HepG2 (cell line): ENCODE data around the gene TMEM125. TPM values are rescaled to one million over a fixed set of nuclear protein-coding genes. Genes with fewer than 3 reads are reported as not detected.

Source experiments
- ATAC-seq: fragments of 200-7000 bp; cut with Tn5 transposase; 3 replicates; pipeline ENCODE4 v1.9.1; 2020; ENCODE audit warnings: mild to moderate bottlenecking, moderate library complexity
- BruUV-seq: library from RNA; stranded (reverse); fragments of 400-500 nt; replicated peaks from 2 replicates; lab custom pipeline; 2021; lab: Mats Ljungman, UMichigan
- CTCF ChIA-PET: fragments of 300-600 bp; formaldehyde crosslinking; extraction: SDS; loops from one replicate; lab custom pipeline; 2021; ENCODE audit warnings: low total read pairs, inconsistent platforms, low intra/inter-chr PET ratio; lab: Yijun Ruan, JAX
- POLR2A ChIA-PET: fragments of 350-600 bp; sonication (Branson Sonifier 250); formaldehyde crosslinking; loops from one replicate; lab custom pipeline; 2020; ENCODE audit warnings: antibody characterized with exemption, inconsistent platforms; lab: Yijun Ruan, JAX
- DNase-seq: peaks from one replicate; pipeline ENCODE4 v3.0.0-alpha.2; 2015; ENCODE audit warnings: low spot score
- FAIRE-seq: peaks from 3 replicates; lab custom pipeline; 2011; peaks lifted over from hg19 to GRCh38; lab: Jason Lieb, UNC
- H2AFZ ChIP-seq: one replicate; pipeline ENCODE4 v1.6.1; 2011; ENCODE audit warnings: low read length, inconsistent platforms
- H3K27ac ChIP-seq: fragments of 300-600 bp; 3 replicates; pipeline ENCODE4 v1.8.0; 2011; ENCODE audit warnings: mixed run types, mild to moderate bottlenecking, mixed read lengths, low read length, inconsistent platforms; ENCODE audit not compliant: insufficient read depth; ENCODE audit errors: extremely low read length
- H3K27me3 ChIP-seq, 2 experiments: fragments of 200-600 bp in 1 of 2; 2 replicates in 1 of 2; 3 replicates in 1 of 2; pipeline versions ENCODE4 v1.6.0 to v1.8.0; 2011; ENCODE audit warnings: low read length in 2 of 2, mild to moderate bottlenecking in 2 of 2, moderate library complexity in 2 of 2, inconsistent platforms in 1 of 2; ENCODE audit not compliant: insufficient read depth in 2 of 2, control insufficient read depth in 1 of 2
- H3K36me3 ChIP-seq, 2 experiments: fragments of 200-600 bp in 1 of 2; replicated peaks in 1 of 2; 2 replicates in 1 of 2; 3 replicates in 1 of 2; pipeline versions ENCODE4 v1.5.1 to v1.8.0; 2011; ENCODE audit warnings: low read length in 2 of 2, inconsistent platforms in 1 of 2; ENCODE audit not compliant: insufficient read depth in 2 of 2, control insufficient read depth in 1 of 2
- H3K4me1 ChIP-seq: 2 replicates; pipeline ENCODE4 v1.5.1; 2012; ENCODE audit warnings: low read length, inconsistent platforms; ENCODE audit not compliant: insufficient read depth
- H3K4me2 ChIP-seq: 2 replicates; pipeline ENCODE4 v1.6.0; 2011; ENCODE audit warnings: low read depth, low read length, inconsistent platforms
- H3K4me3 ChIP-seq, 3 experiments: fragments of 200-600 bp in 1 of 3; sonication (generic), shearing (Covaris generic) in 1 of 3; replicated peaks in 1 of 3; 2 replicates each; pipeline ENCODE4 v1.5.1; 2011 to 2016; ENCODE audit warnings: low read length in 3 of 3, inconsistent platforms in 2 of 3, low read depth in 2 of 3, mild to moderate bottlenecking in 2 of 3, control low read depth in 1 of 3, mixed read lengths in 1 of 3; ENCODE audit not compliant: insufficient read depth in 1 of 3
- H3K79me2 ChIP-seq: one replicate; pipeline ENCODE4 v1.6.1; 2011; ENCODE audit warnings: low read length, inconsistent platforms; ENCODE audit not compliant: insufficient read depth
- H3K9ac ChIP-seq: 2 replicates; pipeline ENCODE4 v1.6.0; 2011; ENCODE audit warnings: mild to moderate bottlenecking, low read depth, low read length, inconsistent platforms; ENCODE audit not compliant: insufficient read depth
- H3K9me3 ChIP-seq: 2 replicates; pipeline ENCODE4 v1.5.1; 2012; ENCODE audit warnings: mild to moderate bottlenecking, low read length
- H4K20me1 ChIP-seq: 2 replicates; pipeline ENCODE4 v1.6.0; 2011; ENCODE audit warnings: inconsistent platforms, mild to moderate bottlenecking, low read length, moderate library complexity; ENCODE audit not compliant: insufficient read depth
- MNT ChIP-seq: fragments of 450-650 bp; IDR thresholded peaks from 2 replicates; pipeline ENCODE4 v1.6.1; 2016
- ZNF550 ChIP-seq: sonication (generic); formaldehyde crosslinking; IDR thresholded peaks from 2 replicates; pipeline ENCODE4 v1.4.0; 2020; ENCODE audit warnings: mild to moderate bottlenecking, missing genetic modification reagents, borderline replicate concordance
- WGBS: methylation state at CpG from one replicate; pipeline ENCODE4 v1.1.6; 2017; ENCODE audit warnings: low lambda C conversion rate; 5-methylcytosine and 5-hydroxymethylcytosine counted together
- in situ Hi-C: cut with HindIII; loops from 2 replicates; pipeline ENCODE4 v1.10.0; 2017; ENCODE audit warnings: low pct_unique_long_range_greater_than_20kb; ENCODE audit not compliant: extremely low pct_ligation_motif_present
- intact Hi-C: fragments of 100-400 bp; cut with micrococcal nuclease; formaldehyde crosslinking; loops from one replicate; pipeline ENCODE4 v1.10.0; 2022; ENCODE audit not compliant: unreplicated experiment
- polyA plus RNA-seq, 8 experiments: library from polyadenylated mRNA; depleted of rRNA in 3 of 8; stranded (reverse) in 7 of 8; unstranded in 1 of 8; fragments of >200 nt; fragmentation: Illumina TruSeq in 4 of 8; extraction: Trizol in 4 of 8; gene quantifications; 2 replicates each; pipeline versions ENCODE4 v1.2.1 to v1.2.3, GENCODE V29; 2011 to 2016; ENCODE audit warnings: low read depth in 4 of 8, missing spikeins in 1 of 8, mixed read lengths in 1 of 8; ENCODE audit not compliant: insufficient read depth in 1 of 8
- total RNA-seq, 5 experiments: library from RNA; depleted of rRNA; stranded (reverse); fragments of >200 nt; fragmentation: Illumina TruSeq; extraction: Trizol; gene quantifications; 2 replicates each; pipeline ENCODE4 v1.2.3, GENCODE V29; 2016; ENCODE audit warnings: low read depth in 1 of 5

TMEM125 gene
- total and polyA plus RNA-seq, 2 of the 13 experiments (the other 11 are each of a cell fraction or from before 2014, with no cell fraction given) = 0.03 TPM; not detected in 1

- no peak for DNase-seq
- POLR2A ChIA-PET = interaction anchor here (1.1 kb wide), 1 partner anchor 43 kb away, joined by 3 read pairs; the partner anchor contains the start of gene CDC20
- no peak for FAIRE-seq
These were observed 46.4 kb downstream of the TMEM125 start for GRCh38 chr1:43315963-43316737.

More at GRCh38 chr1:43315963-43316737, 46.4 kb downstream of the TMEM125 start:
- WGBS = 41% methylated on average over 7 of the region's 10 CpGs
- Histone ChIP-seq H3K4me3 (no peak overlapping the region), H3K27ac (no peak overlapping the region), H3K9me3 (no peaks in the 10 kb centered on the region), H3K27me3 (peaks cover 7 to 36% of the 10 kb centered on the region in 2 experiments), H2AFZ (no peak overlapping the region), H3K9ac (no peak overlapping the region), H3K79me2 (no peaks in the 10 kb centered on the region), H3K4me2 (no peak overlapping the region), H3K36me3 (no peaks in the 10 kb centered on the region), H4K20me1 (no peaks in the 10 kb centered on the region), H3K4me1 (peaks cover 33% of the 10 kb centered on the region)
- intact Hi-C loops (no loop called here), in situ Hi-C loops (no loop called here)
- no peak for ATAC-seq
- BruUV-seq = no TSS peak
- TF ChIP-seq MNT = peak; percentile 93
- TF ChIP-seq ZNF550 (CRISPR knock-in tag) = no peak
- CTCF ChIA-PET = no interaction called here
